Mesenchymal stem cell (in vitro differentiated cells and primary cell): ENCODE data around the gene KLHL36.

Experiments used
- DNase-seq: peaks from one replicate; pipeline ENCODE4 v3.0.0-alpha.2; 2013
- H2AFZ ChIP-seq: one replicate; pipeline ENCODE4 v1.6.1; 2013; ENCODE audit warnings: low read depth, mild to moderate bottlenecking, control low read depth, inconsistent platforms, low read length, moderate library complexity
- H2AK5ac ChIP-seq: 2 replicates; pipeline ENCODE4 v1.6.1; 2013; ENCODE audit warnings: low read length, moderate library complexity, mild to moderate bottlenecking, inconsistent platforms; ENCODE audit not compliant: severe bottlenecking
- H2BK120ac ChIP-seq: one replicate; pipeline ENCODE4 v1.6.1; 2013; ENCODE audit warnings: low read depth, mild to moderate bottlenecking, inconsistent platforms, low read length, moderate library complexity
- H2BK12ac ChIP-seq, 2 experiments: one replicate each; pipeline ENCODE4 v1.6.1; 2013; ENCODE audit warnings: inconsistent platforms in 2 of 2, low read length in 2 of 2, mild to moderate bottlenecking in 2 of 2, moderate library complexity in 2 of 2, control low read depth in 1 of 2
- H2BK15ac ChIP-seq: one replicate; pipeline ENCODE4 v1.6.1; 2013; ENCODE audit warnings: mild to moderate bottlenecking, low read depth, inconsistent platforms; ENCODE audit not compliant: poor library complexity, severe bottlenecking
- H2BK5ac ChIP-seq: 2 replicates; pipeline ENCODE4 v1.6.1; 2013; ENCODE audit warnings: low read depth, mild to moderate bottlenecking, low read length, control low read depth, inconsistent platforms; ENCODE audit not compliant: poor library complexity, severe bottlenecking
- H3K14ac ChIP-seq, 2 experiments: one replicate each; pipeline ENCODE4 v1.6.1; 2013; ENCODE audit warnings: inconsistent platforms in 2 of 2, low read length in 2 of 2, control low read depth in 1 of 2, mild to moderate bottlenecking in 1 of 2, moderate library complexity in 1 of 2
- H3K18ac ChIP-seq, 2 experiments: one replicate each; pipeline ENCODE4 v1.6.1; 2013; ENCODE audit warnings: inconsistent platforms in 2 of 2, low read length in 2 of 2, control low read depth in 1 of 2, low read depth in 1 of 2, mild to moderate bottlenecking in 1 of 2
- H3K23ac ChIP-seq, 2 experiments: one replicate each; pipeline ENCODE4 v1.6.1; 2013; ENCODE audit warnings: inconsistent platforms in 2 of 2, low read length in 2 of 2, mild to moderate bottlenecking in 2 of 2, moderate library complexity in 2 of 2, control low read depth in 1 of 2
- H3K27ac ChIP-seq: 2 replicates; pipeline ENCODE4 v1.5.1; 2013; ENCODE audit warnings: mild to moderate bottlenecking, moderate library complexity, low read length, control low read depth, inconsistent platforms; ENCODE audit not compliant: poor library complexity, severe bottlenecking
- H3K27me3 ChIP-seq, 2 experiments: 2 replicates each; pipeline versions ENCODE4 v1.6.1 to v1.7.0; 2013; ENCODE audit warnings: low read length in 2 of 2, mild to moderate bottlenecking in 2 of 2, moderate library complexity in 2 of 2, control low read depth in 1 of 2, inconsistent platforms in 1 of 2; ENCODE audit not compliant: control insufficient read depth in 1 of 2, insufficient read depth in 1 of 2
- H3K36me3 ChIP-seq, 2 experiments: 2 replicates each; pipeline versions ENCODE4 v1.6.1 to v1.7.0; 2013; ENCODE audit warnings: low read length in 2 of 2, control low read depth in 1 of 2, inconsistent platforms in 1 of 2, low read depth in 1 of 2, mild to moderate bottlenecking in 1 of 2; ENCODE audit not compliant: insufficient read depth in 2 of 2, control insufficient read depth in 1 of 2
- H3K4ac ChIP-seq, 2 experiments: one replicate each; pipeline ENCODE4 v1.6.1; 2013; ENCODE audit warnings: inconsistent platforms in 2 of 2, low read length in 2 of 2, mild to moderate bottlenecking in 2 of 2, moderate library complexity in 2 of 2, control low read depth in 1 of 2, low read depth in 1 of 2
- H3K4me1 ChIP-seq: 2 replicates; pipeline ENCODE4 v1.6.1; 2013; ENCODE audit warnings: low read depth, low read length, control low read depth; ENCODE audit not compliant: control insufficient read depth, insufficient read depth
- H3K4me2 ChIP-seq: 2 replicates; pipeline ENCODE4 v1.6.1; 2013; ENCODE audit warnings: low read length, mild to moderate bottlenecking, inconsistent platforms; ENCODE audit not compliant: poor library complexity, severe bottlenecking
- H3K4me3 ChIP-seq, 2 experiments: 2 replicates each; pipeline versions ENCODE4 v1.5.1 to v1.7.0; 2013; ENCODE audit warnings: low read length in 2 of 2, mild to moderate bottlenecking in 2 of 2, control low read depth in 1 of 2, low read depth in 1 of 2; ENCODE audit not compliant: insufficient read depth in 1 of 2
- H3K79me1 ChIP-seq: replicated peaks from 2 replicates; pipeline ENCODE4 v1.6.1; 2013; ENCODE audit warnings: mild to moderate bottlenecking, control low read depth, low read length, inconsistent platforms; ENCODE audit not compliant: poor library complexity, severe bottlenecking
- H3K9ac ChIP-seq: 2 replicates; pipeline ENCODE4 v1.7.0; 2013; ENCODE audit warnings: mild to moderate bottlenecking, low read length, moderate library complexity
- H3K9me3 ChIP-seq: 2 replicates; pipeline ENCODE4 v1.7.0; 2013; ENCODE audit warnings: mild to moderate bottlenecking, low read length; ENCODE audit not compliant: control insufficient read depth
- H4K8ac ChIP-seq: one replicate; pipeline ENCODE4 v1.6.1; 2013; ENCODE audit warnings: inconsistent platforms, mild to moderate bottlenecking, low read length, moderate library complexity
- H4K91ac ChIP-seq: one replicate; pipeline ENCODE4 v1.6.1; 2013; ENCODE audit warnings: mild to moderate bottlenecking, low read length, inconsistent platforms
- WGBS: methylation state at CpG from one replicate; pipeline ENCODE4 v1.1.7; 2013; ENCODE audit warnings: mixed read lengths; 5-methylcytosine and 5-hydroxymethylcytosine counted together

The KLHL36 gene

DNA sequence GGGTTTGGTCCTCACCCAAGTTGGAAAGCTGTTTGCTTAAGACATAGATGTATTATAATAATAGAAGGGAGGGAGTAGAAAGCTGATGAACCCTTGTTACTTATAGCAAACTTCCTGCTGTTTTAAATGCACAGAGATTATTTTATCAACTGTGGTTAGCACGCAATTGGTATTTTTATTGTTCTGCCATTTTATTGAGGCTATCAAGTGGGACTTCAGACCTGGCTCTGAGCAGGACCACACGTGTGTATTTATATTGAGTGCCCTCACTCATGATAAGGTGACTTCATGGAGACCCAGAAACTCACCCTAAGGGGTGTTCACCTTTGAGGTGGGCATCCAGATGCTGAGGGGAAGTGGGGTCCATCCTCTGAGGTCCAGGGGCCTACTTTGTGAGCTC is 17.0 kb downstream of the KLHL36 start:
- H3K79me1 ChIP-seq = peaks cover 41% of the 10 kb centered on the region
- no peak overlapping the region for H2AK5ac ChIP-seq
- peaks cover 66 to 68% of the 10 kb centered on the region in 2 experiments for H3K36me3 ChIP-seq
- H3K4ac ChIP-seq = no peak overlapping the region
- no peak overlapping the region for H2BK5ac ChIP-seq
- no peak overlapping the region for H4K91ac ChIP-seq
- DNase-seq = no peak
- no peak overlapping the region for H3K9ac ChIP-seq
- no peak overlapping the region for H3K27ac ChIP-seq
- WGBS = 97% methylated on average over 2 of the region's 2 CpGs
- H3K9me3 ChIP-seq = no peaks in the 10 kb centered on the region
- H2AFZ ChIP-seq = no peak overlapping the region
- H3K4me1 ChIP-seq = peaks cover 13% of the 10 kb centered on the region
- no peak overlapping the region for H3K4me3 ChIP-seq
- H2BK15ac ChIP-seq = no peak overlapping the region
- H2BK12ac ChIP-seq = no peak overlapping the region
- no peak overlapping the region for H4K8ac ChIP-seq
- no peak overlapping the region for H3K23ac ChIP-seq
- no peak overlapping the region for H3K18ac ChIP-seq
- H3K4me2 ChIP-seq = no peak overlapping the region
- H3K14ac ChIP-seq = no peak overlapping the region
- no peaks in the 10 kb centered on the region for H3K27me3 ChIP-seq
- H2BK120ac ChIP-seq = no peak overlapping the region

DNA sequence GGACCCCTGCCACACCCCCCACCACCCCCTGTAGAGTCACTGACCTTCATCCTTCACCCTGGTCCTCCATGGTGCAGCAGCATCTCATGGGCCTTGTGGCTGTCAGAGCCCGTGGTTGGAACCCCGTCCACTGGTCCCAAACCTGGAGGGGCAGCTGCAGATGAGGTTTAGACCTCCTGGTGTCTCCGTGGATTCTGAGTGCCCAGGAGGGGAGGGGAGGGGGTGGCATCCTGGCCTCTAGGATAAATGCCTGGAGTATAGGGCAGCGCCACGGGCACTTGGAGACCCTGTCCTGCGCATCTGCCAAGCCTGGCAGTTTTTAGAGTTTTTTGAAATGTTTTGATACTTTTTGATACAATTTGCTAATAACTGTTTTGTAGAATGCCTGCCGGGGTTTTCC is 17.5 kb downstream of the KLHL36 start:
- no peaks in the 10 kb centered on the region for H3K27me3 ChIP-seq
- no peak overlapping the region for H4K91ac ChIP-seq
- H3K14ac ChIP-seq = no peak overlapping the region
- no peak overlapping the region for H3K9ac ChIP-seq
- no peaks in the 10 kb centered on the region for H3K9me3 ChIP-seq
- H3K27ac ChIP-seq = no peak overlapping the region
- no peak overlapping the region for H3K23ac ChIP-seq
- H3K4me1 ChIP-seq = peaks cover 12% of the 10 kb centered on the region
- H3K4me2 ChIP-seq = no peak overlapping the region
- peaks cover 41% of the 10 kb centered on the region for H3K79me1 ChIP-seq
- H3K18ac ChIP-seq = no peak overlapping the region
- 99% methylated on average over 7 of the region's 7 CpGs for WGBS
- H2AFZ ChIP-seq = no peak overlapping the region
- H2AK5ac ChIP-seq = no peak overlapping the region
- no peak overlapping the region for H2BK15ac ChIP-seq
- H3K4ac ChIP-seq = no peak overlapping the region
- no peak overlapping the region for H2BK5ac ChIP-seq
- peaks cover 61 to 64% of the 10 kb centered on the region in 2 experiments for H3K36me3 ChIP-seq
- H4K8ac ChIP-seq = no peak overlapping the region
- DNase-seq = no peak
- no peak overlapping the region for H2BK120ac ChIP-seq
- no peak overlapping the region for H3K4me3 ChIP-seq
- no peak overlapping the region for H2BK12ac ChIP-seq

DNA sequence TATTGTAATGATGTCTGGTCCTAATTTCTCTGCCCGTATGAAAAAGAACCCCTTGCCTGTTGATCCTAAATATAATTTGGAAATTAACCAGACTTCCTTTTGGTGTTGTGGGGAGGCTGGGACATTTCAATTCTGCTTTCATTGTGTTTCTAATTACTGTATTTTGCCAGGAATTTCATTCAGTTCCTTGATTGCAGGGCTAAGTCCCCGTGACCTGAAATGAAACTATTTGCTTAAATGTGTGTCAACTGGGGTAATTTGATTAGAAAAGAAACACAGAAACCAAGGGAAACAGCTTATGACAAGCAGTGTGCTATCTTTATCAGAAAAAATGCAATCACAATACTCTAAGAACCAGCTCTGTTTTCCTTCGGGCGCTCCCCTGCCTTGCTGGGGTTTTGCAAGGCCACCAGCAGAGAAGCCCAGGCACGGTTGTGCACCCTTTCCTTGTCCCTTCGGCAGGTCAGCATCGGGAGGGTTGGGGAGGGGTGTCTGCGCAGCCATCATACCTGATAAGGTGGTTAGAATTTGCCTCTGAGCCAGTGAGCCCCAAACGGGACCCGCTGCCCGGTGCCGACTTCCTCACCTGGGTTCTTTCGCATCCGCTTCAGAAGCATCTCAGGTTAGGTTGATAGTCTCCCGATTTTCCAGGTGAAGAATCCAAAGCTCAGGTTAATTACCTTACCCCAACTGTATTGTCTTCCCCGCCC is 19.4 kb downstream of the KLHL36 start:
- Histone ChIP-seq H4K8ac (no peak overlapping the region), H3K18ac (no peak overlapping the region), H3K14ac (no peak overlapping the region), H2AK5ac (no peak overlapping the region), H3K9ac (no peak overlapping the region), H2AFZ (no peak overlapping the region), H2BK120ac (no peak overlapping the region), H3K4me1 (peaks cover 3% of the 10 kb centered on the region), H3K36me3 (peaks cover 42 to 49% of the 10 kb centered on the region in 2 experiments), H2BK15ac (no peak overlapping the region), H3K9me3 (no peaks in the 10 kb centered on the region), H3K4me2 (no peak overlapping the region), H3K79me1 (peaks cover 32% of the 10 kb centered on the region), H3K23ac (no peak overlapping the region), H4K91ac (no peak overlapping the region), H3K27ac (no peak overlapping the region), H3K27me3 (no peaks in the 10 kb centered on the region), H3K4me3 (peak overlapping the region in 1 of 2 experiments; percentile 26), H2BK5ac (no peak overlapping the region), H2BK12ac (no peak overlapping the region), H3K4ac (no peak overlapping the region)
- WGBS = 89% methylated on average over 15 of the region's 16 CpGs
- no peak for DNase-seq

DNA sequence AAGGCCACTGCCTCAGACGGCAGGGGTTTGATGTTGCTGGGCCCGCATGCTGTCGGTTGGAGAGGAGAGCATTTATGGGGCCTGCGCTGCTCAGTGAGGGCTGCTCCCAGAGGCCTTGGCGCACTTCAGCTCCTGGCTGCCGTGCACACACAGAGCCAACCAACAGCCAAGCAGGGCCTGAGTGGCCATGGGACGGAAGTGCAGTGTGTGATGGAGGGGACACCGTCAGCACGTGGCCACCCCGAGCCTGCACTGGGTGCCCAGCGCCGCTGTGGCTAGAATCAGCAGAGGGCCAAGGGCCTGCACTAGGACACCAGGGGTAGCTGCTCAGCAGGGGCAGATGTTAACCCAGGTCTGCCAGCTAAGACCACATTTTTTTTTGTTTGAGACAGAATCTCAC is 21.8 kb downstream of the KLHL36 start:
- no peak overlapping the region for H2AK5ac ChIP-seq
- H3K27me3 ChIP-seq = no peaks in the 10 kb centered on the region
- no peaks in the 10 kb centered on the region for H3K9me3 ChIP-seq
- H2BK120ac ChIP-seq = no peak overlapping the region
- H3K79me1 ChIP-seq = peaks cover 20% of the 10 kb centered on the region
- peak overlapping the region; percentile 31 for H4K91ac ChIP-seq
- H4K8ac ChIP-seq = no peak overlapping the region
- H3K9ac ChIP-seq = no peak overlapping the region
- no peak overlapping the region for H3K4me3 ChIP-seq
- no peak overlapping the region for H2BK12ac ChIP-seq
- no peak overlapping the region for H3K23ac ChIP-seq
- no peak overlapping the region for H3K18ac ChIP-seq
- no peak overlapping the region for H3K4ac ChIP-seq
- no peak overlapping the region for H3K4me2 ChIP-seq
- H3K14ac ChIP-seq = no peak overlapping the region
- H2BK15ac ChIP-seq = no peak overlapping the region
- no peak overlapping the region for H3K27ac ChIP-seq
- H3K4me1 ChIP-seq = peaks cover 5% of the 10 kb centered on the region
- WGBS = 94% methylated on average over 12 of the region's 12 CpGs
- no peak for DNase-seq
- H3K36me3 ChIP-seq = peaks cover 20 to 29% of the 10 kb centered on the region in 2 experiments
- H2BK5ac ChIP-seq = no peak overlapping the region
- H2AFZ ChIP-seq = no peak overlapping the region
